Epidermal melanocyte (primary cell): ENCODE results near the gene FAM32A.

Experiments
- DNase-seq: peaks from one replicate; pipeline ENCODE4 v3.0.0; 2011; ENCODE audit warnings: low spot score; ENCODE audit not compliant: insufficient read length

Gene FAM32A

GRCh38 chr19:16224293-16225045 lies 39.3 kb downstream of the FAM32A start:
- DNase-seq = no peak

- no peak for DNase-seq
Measured at GRCh38 chr19:16225279-16226183, 40.3 kb downstream of the FAM32A start.

GRCh38 chr19:16226184-16226591 lies 41.0 kb downstream of the FAM32A start:
- no peak for DNase-seq

- no peak for DNase-seq
Measured at GRCh38 chr19:16226878-16227836, 41.9 kb downstream of the FAM32A start.

DNA sequence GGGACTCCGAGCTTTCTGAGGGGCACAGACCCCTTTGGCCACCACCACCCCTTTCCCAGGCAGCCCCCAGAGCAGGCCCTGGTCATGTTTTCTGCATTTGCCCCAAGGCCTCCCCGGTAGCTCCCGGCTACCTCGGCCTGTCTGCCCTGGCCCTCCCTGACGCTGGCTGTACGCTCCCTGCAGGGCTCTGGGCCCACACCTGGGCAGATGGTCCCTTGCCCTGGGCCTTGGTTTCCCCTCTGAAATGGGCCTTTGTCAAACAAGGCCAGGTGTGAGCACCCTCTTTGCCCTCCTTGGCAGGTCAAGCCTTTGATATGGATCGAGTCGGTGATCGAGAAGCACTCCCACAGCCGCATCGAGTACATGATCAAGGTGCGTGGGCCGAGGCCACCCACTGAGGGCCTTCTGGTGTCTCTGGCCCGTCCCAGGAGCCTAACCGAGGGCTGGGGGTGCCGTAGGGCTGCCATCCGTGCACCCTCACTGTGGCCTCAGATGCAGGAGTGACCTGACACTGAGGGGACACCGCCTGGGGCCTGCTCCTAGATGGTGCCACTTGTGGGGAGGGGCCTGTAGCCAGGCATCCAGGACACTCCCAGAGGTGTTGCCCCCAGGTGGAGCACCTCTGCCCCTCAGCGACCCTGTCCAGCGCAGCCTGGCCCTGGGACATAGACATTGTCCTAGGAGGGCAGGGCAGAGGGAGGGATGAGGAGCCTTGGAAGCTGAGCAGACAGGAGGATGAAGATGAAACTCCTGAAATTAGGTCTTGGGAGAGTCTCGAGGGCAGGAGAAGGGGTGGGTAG lies 42.8 kb downstream of the FAM32A start:
- no peak for DNase-seq

GRCh38 chr19:16228637-16229321 lies 43.6 kb downstream of the FAM32A start:
- DNase-seq = no peak

- DNase-seq = no peak
Measured at GRCh38 chr19:16229322-16229641, 44.1 kb downstream of the FAM32A start.

DNA sequence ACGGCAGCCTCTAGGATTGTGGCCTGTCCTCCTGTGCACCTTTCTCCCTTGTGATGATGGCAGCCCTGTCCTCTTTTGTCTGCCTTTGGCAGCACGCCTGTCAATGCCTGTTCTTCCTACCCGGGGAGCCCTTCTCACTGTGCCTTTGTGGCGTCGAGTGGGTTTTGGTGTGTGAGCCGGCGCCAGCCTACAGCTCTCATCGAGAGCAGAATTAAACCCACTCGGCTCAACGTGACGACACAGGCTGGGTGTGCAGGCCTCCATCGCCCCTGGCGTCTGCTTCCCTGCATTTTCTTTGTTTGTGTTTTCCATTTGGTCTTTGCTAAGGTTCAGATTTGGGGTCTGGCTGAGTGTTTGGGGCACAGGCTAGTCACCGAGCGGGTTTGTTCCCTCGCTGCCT lies 46.9 kb downstream of the FAM32A start:
- no peak for DNase-seq

DNA sequence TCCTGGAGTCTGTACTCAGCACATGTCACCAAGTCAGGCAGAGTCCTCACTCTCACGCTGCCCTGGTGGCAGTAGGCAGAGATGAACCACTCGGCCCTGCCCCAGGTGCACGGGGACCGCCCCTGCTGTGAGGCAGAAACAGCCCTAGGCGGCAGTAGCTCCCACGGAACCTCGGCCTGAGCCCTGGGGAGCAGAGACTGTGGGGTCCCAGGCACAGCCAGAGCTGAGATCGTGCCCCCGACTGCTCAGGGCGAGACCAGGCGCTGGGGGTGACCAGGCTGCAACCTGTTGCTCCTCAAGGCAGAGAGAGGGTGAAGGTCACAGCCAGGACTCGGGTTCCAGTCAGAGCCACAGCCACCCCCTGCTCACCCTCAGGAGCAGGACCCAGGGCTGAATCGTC lies 47.4 kb downstream of the FAM32A start:
- DNase-seq = no peak

- DNase-seq = no peak
Measured at GRCh38 chr19:16233081-16233776, 48.0 kb downstream of the FAM32A start.

GRCh38 chr19:16233836-16234551 lies 48.8 kb downstream of the FAM32A start:
- no peak for DNase-seq

DNA sequence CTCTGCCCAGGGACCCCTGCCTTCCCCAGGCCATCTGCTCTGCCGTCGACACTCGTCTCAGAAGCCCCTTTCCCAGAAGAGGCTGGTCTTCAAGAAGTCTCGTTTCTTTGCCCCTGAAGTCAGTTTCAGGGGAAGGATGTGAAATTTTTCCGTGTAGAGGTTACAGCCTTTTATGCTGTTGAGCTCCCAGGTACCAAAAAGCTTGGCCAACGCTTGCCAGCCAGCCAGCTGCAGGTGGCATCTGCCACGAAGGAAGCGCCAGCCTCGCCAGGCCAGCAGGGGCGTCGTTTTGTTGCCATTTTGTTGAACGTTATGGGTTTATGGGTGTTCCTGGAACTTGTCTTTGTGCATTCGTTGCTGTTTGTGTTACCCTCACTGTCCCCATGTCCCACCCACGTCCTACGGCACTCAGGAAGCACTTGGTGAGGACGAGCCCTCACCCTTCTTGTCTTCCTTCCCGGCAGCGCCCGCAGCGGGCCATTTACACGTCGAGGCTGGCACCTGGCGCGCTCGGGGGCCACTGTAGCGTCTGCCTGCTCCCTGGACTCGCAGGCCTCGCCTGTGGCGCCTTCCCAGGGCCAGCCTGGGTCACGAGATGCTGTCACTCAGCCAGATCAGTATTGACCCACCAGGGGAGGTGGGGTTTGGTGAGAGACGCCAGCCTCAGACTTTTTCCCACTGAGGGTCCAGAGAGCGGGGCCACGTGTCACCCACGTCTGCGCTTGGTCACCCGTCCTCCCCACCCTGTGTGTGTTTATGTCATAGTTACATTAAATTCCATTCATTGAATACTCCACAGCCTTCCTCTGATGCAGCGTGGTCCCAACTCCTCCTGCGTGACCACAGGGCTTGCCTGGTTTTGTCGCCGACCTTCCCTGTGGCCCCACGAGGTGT lies 49.6 kb downstream of the FAM32A start:
- no peak for DNase-seq

GRCh38 chr19:16235811-16236652 lies 50.8 kb downstream of the FAM32A start:
- no peak for DNase-seq
